Measurements from ENCODE around the gene SKIDA1. TPM values are rescaled to one million over a fixed set of nuclear protein-coding genes. Genes with fewer than 3 reads are reported as not detected.

The SKIDA1 gene
- total and polyA plus RNA-seq, 2 donors from 2014 or later: 0.71 to 2.9 TPM

- Histone ChIP-seq H3K27ac (ENCODE audit: low read depth in 2 of 2, low read length in 2 of 2) (peak overlapping the region; percentile 98), H3K9ac (ENCODE audit: low read length in 3 of 3) (peak overlapping the region in 2 of 3 donors; percentile 33 to 49), H3K27me3 (ENCODE audit: control insufficient read depth, insufficient read depth, low read length) (no peaks in the 10 kb centered on the region), H3K4me3 (ENCODE audit: low read length in 3 of 3) (peak overlapping the region in 2 of 3 donors; percentile 67 to 81), H3K9me3 (ENCODE audit: control insufficient read depth in 2 of 3, insufficient read depth in 1 of 3, low read length in 3 of 3) (no peaks in the 10 kb centered on the region), H3K4me1 (ENCODE audit: control insufficient read depth in 2 of 3, insufficient read depth in 2 of 3, low read depth in 1 of 3, low read length in 3 of 3) (peaks cover 2 to 12% (median 6%) of the 10 kb centered on the region in 3 donors), H3K36me3 (ENCODE audit: control insufficient read depth in 2 of 3, insufficient read depth in 3 of 3, low read length in 3 of 3) (no peaks in the 10 kb centered on the region)
- intact Hi-C loops (cut with DNase I): no loop called here
- TF ChIP-seq CTCF (IDR thresholded peaks at IDR 0.05; ENCODE audit: borderline replicate concordance, extremely low read depth, insufficient read depth): no peak
- DNase-seq: peak in 1 of 5 donors; percentile 80
- FAIRE-seq: no peak
Measured at GRCh38 chr10:21528236-21529031, 3.0 kb upstream of the SKIDA1 start.

DNA sequence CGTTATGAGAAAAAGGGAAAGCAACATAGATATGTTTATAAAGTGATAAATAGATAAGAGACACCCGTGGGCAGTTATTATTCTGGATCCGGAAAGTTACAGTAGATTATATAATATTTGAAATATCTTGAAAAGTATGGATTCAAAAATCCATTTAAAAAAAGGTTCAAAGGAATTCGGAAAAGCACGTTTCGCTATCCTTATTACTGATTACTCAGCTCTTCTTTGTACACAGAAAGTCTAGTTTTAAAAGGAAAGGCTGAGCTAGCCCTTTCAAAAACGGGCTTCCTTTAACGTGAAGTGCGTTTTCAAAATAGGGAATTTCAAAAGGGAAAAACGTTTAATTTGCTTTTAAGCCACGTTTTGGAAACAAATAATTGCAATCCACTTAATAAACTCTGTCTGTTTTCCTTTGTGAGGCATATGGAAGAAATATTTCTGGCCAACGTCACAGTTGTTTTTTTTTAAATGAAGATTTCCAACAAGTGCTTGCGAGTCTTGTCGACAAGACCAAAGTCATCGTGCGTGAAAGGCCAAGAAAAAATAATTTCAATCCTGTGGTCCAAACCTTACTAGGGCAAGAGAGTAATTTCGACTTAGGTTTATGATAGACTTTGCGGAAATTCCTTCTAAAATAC, 2.2 kb upstream of the SKIDA1 start:
- no peaks in the 10 kb centered on the region for H3K36me3 ChIP-seq (ENCODE audit: control insufficient read depth in 2 of 3, insufficient read depth in 3 of 3, low read length in 3 of 3)
- no peaks in the 10 kb centered on the region for H3K27me3 ChIP-seq (ENCODE audit: control insufficient read depth, insufficient read depth, low read length)
- peak overlapping the region; percentile 56 to 81 (median 67) for H3K4me3 ChIP-seq (ENCODE audit: low read length in 3 of 3)
- H3K9ac ChIP-seq (ENCODE audit: low read length in 3 of 3): peak overlapping the region; percentile 33 to 58 (median 49)
- no peak for TF ChIP-seq CTCF (IDR thresholded peaks at IDR 0.05; ENCODE audit: borderline replicate concordance, extremely low read depth, insufficient read depth)
- peaks cover 0 to 8% (median 7%) of the 10 kb centered on the region in 3 donors for H3K4me1 ChIP-seq (ENCODE audit: control insufficient read depth in 2 of 3, insufficient read depth in 2 of 3, low read depth in 1 of 3, low read length in 3 of 3)
- DNase-seq: peak in 2 of 5 donors; percentile 64 to 78
- FAIRE-seq: peak; percentile 47
- peak overlapping the region; percentile 98 for H3K27ac ChIP-seq (ENCODE audit: low read depth in 2 of 2, low read length in 2 of 2)
- intact Hi-C loops (cut with DNase I): no loop called here
- no peaks in the 10 kb centered on the region for H3K9me3 ChIP-seq (ENCODE audit: control insufficient read depth in 2 of 3, insufficient read depth in 1 of 3, low read length in 3 of 3)

DNA sequence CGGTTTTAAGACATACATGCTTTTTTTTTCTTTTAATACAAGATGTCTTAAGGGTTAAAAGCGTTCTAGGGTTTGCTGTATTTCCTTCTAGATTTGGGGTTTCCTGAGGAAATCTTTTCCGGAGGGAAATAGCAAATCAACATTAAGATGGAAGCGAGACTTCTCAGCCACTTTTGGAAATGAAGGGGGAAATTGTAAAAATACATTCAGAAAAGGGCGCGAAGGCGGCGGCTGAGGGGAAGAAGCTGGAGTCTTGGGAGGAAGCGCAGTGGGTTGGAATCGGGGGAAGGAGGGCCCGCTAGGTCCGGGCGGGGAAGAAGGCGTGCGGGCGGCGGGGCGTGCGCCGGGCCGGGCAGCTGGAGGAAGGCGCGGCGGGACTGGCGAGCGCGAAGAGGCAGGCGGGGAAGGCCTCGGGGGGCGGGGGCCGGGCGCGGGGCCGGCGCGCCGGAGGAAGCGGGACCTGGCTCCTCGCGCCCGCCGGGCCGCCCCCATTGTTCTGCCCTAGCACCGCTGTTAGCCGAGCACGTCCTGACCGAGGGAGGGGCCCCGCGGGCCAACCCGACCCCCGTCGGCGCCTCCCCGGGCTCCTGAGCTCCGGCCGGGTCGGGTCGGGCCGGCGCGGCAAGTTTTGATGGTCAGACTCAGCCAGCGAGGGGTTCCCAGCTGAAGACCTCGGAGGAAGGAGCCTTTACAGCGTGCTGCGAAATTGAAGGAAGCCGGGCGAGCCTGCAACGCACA, 1.5 kb upstream of the SKIDA1 start:
- peaks cover 0 to 9% (median 5%) of the 10 kb centered on the region in 3 donors for H3K4me1 ChIP-seq (ENCODE audit: control insufficient read depth in 2 of 3, insufficient read depth in 2 of 3, low read depth in 1 of 3, low read length in 3 of 3)
- peak overlapping the region; percentile 55 to 93 (median 92) for H3K9ac ChIP-seq (ENCODE audit: low read length in 3 of 3)
- intact Hi-C loops (cut with DNase I): no loop called here
- peak overlapping the region; percentile 98 for H3K27ac ChIP-seq (ENCODE audit: low read depth in 2 of 2, low read length in 2 of 2)
- no peak for TF ChIP-seq CTCF (IDR thresholded peaks at IDR 0.05; ENCODE audit: borderline replicate concordance, extremely low read depth, insufficient read depth)
- H3K36me3 ChIP-seq (ENCODE audit: control insufficient read depth in 2 of 3, insufficient read depth in 3 of 3, low read length in 3 of 3): no peaks in the 10 kb centered on the region
- H3K27me3 ChIP-seq (ENCODE audit: control insufficient read depth, insufficient read depth, low read length): no peaks in the 10 kb centered on the region
- peak overlapping the region; percentile 67 to 81 (median 76) for H3K4me3 ChIP-seq (ENCODE audit: low read length in 3 of 3)
- H3K9me3 ChIP-seq (ENCODE audit: control insufficient read depth in 2 of 3, insufficient read depth in 1 of 3, low read length in 3 of 3): no peaks in the 10 kb centered on the region
- no peak for FAIRE-seq
- DNase-seq: peak; percentile 52 to 89 (median 74)

Data from kidney (tissue), 14 donors.